ENCODE results near the gene SLC2A14.
"Not testable (repeated sequence)": the region's sequence is repeated elsewhere in the genome, so short reads cannot be mapped to it uniquely, and the experiment has no call there.

Gene SLC2A14

DNA sequence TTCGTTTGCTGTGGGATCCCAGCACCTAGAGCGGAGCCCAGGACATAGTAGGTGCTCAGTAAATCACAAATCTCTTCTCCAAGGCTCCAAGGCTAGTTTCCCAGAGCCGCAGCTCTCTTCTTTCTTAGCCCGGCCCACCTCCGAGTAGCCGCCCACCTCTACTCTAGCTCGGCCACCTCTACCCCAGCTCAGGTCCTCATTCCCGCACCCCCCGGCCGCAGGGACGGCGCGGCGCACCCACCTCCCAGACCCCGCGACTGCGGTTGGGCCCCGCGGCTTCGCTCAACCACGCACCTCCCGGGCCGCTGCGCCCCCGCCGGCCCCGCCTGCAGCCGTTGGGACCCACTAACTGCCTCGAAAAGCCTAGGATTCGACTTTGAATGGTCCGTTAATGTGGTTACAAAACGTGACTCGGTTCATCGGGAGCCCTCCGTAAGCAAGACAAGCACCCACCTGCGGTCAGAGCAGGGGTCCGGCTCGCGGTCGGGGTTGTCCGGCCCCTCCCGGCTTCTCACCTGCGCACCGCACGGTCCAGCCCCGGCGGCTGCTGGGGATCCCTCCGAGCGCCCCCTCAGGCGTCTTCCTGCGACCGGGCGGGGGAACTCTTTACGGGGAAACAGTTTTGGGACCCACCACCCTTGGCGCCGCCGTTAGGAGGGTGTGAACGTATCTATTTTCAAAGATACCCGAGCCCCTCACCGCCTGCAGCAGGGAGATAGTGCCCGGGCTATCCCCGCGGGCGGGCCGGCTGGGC, at the start of gene SLC2A14:
Gene SLC2A14, minus strand, starts transcription at position 350 of the 754 bp plus-strand sequence. CDS start 3,035 bp downstream, outside the sequence.
- DNase-seq = no peak

DNA sequence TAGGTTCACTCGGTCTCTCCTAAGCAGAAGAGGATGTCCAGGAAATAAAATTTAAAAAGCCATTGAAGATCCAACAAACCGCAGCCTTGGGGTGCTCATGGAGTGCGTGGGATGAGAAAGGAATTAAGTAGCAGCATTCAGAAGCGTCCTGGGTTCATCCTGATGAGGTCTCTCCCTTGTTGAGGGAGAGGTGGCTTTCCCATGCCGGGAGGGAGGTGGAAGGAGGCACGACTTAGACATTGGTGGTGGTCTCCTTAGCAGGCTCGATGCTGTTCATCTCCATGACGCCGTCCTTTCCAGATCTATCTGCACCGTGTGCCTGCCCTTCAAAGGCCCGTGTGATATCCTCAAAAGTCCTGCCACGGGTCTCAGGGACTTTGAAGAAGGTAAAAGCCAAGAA, 48.5 kb upstream of the SLC2A14 start:
- DNase-seq = not testable (repeated sequence)

DNA sequence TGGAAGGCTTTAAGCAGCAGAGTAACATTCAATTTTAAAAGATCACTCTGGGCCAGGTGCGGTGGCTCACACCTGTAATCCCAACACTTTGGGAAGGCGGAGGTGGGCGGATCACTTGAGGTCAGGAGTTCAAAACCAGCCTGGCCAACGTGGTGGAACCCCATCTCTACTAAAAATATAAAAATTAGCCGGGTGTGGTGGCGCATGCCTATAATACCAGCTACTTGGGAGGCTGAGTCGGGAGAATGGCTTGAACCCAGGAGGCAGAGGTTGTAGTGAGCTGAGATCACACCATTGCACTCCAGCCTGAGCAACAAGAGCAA, 45.5 kb upstream of the SLC2A14 start:
- DNase-seq = not testable (repeated sequence)

DNA sequence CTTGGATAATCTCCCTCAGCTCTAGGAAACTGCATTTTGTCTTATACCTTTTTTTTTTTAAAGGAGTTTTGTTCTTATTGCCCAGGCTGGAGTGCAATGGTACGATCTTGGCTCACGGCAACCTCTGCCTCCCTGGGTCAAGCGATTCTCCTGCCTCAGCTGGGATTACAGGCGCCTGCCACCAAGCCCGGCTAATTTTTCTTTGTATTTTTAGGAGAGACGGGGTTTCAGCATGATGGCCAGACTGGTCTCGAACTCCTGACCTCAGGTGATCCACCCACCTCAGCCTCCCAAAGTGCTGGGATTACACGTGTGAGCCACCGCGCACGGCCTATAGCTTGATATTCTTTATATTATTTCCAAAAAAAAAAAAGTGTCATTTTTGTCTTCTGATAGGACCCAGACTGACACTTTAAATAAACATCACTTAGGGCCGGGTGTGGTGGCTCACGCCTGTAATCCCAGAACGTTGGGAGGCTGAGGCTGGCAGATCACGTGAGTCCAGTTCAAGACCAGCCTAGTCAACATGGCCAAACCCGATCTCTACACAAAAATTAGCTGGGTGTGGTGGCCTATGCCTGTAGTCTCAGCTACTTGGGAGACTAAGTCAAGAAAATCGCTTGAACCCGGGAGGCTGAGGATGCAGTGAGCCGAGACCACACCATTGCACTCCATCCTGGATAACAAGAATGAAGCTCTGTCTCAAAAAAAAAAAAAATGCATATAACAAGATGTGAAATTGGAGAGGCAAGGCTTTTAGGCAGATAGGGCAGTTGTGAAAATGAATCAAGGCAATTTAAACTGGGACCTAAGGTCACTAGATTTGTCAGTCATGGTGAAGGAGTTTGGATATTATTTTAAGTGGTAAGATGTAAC, 44.9 kb upstream of the SLC2A14 start:
- no peak for DNase-seq

DNA sequence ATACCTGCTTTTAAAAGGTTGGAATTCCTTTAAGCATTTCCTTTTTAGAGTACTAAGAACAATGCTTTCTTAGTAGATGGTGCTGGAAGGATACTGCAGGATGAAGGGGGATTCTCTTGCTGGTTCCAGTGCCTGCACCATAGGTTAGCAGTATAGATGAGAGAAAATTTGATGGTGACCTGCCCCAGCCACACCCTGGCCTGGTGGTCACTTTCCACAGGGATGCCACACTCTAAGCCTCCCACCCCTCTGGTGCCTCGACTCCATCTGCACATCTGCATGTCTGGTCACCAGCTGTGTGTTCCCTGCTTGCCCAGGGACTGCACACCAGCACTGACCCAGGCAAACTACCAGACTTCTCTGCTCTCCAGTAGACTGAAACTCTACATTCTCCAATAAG, 44.2 kb upstream of the SLC2A14 start:
- no peak for DNase-seq

DNA sequence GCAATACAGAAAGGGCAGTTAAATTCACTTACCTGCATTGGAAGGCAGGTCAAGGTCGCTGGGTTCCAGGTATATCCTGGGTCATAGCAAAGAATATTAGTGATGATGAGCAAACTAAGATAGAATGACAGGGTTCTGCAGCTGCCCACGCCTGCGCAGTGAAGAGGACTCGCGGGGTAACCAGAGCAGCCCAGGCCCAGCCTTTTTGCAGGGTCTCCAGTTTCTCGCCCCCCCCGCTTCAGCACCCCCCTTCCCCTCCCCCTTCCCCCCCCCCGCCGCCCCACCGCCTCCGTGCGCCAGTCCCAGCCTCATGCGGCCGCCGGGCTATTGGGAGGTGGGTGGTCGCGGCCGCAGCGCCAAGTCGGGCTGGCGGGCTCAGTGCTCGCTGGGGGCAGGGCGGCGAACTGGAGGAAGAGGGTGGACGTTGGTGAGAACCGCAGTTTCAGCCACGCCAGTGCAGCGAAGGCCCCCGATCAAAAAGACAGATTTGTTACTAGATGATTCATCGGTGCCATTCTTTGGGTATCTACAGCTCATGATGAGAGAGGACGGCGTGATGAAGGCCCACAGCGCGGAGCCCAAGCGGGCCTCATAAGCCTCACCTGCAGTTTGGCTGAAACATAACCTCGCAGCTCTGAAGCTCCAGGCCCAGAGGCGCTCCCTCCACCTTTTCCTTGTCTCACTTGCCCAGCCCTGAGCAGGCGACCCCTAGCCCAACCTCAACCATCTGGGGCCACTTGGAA, 43.1 kb upstream of the SLC2A14 start:
- DNase-seq = peak; percentile 28

DNA sequence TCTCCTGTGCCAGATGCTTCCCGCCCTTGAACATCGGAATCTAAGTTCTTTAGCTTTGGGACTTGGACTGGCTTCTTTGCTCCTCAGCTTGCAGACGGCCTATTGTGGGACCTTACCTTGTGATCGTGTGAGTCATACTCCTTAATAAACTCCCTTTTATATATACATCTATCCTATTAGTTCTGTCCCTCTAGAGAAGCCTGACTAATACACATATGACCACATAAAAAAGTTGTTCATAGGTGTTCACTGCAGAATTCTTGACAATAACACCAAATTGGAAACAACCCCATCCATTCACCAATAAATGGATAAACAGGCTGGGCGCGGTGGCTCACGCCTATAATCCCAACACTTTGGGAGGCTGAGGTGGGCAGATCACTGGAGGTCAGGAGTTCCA, 37.4 kb upstream of the SLC2A14 start:
- DNase-seq = not testable (repeated sequence)

DNA sequence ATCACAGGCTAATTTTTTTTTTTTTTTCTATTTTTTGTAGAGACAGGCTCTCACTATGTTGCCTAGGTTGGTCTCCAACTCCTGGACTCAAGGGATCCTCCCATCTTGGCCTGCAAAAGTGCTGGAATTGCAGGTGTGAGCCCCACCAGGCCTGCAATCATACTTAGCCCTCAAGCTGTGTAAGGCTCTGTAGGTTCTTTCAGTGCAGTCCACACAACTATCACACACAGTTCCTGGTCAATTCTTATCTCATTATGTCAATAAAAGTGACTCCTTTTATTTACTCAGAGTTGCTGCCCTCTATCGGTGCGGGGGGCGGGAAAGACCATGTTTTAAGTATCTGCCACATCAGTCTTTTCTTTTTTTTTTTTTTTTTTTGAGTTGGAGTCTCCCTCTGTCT, 34.3 kb upstream of the SLC2A14 start:
- DNase-seq = no peak

DNA sequence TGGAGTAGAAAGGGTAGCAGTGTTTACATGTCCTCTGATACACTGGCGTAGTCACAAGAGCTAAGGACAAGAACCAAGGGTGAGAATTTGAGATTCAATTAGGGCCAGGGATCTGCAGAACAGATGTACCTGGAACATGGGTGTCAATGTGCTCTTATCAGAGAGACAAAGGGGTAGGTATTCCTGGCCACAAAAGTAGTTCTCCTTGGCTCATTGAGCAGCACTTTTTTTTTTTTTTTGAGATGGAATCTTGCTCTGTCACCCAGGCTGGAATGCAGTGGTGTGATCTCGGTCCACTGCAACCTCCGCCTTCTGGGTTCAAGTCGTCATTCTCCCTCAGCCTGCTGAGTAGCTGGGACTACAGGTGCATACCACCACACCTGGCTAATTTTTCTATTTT, 33.6 kb upstream of the SLC2A14 start:
- DNase-seq = not testable (repeated sequence)

DNA sequence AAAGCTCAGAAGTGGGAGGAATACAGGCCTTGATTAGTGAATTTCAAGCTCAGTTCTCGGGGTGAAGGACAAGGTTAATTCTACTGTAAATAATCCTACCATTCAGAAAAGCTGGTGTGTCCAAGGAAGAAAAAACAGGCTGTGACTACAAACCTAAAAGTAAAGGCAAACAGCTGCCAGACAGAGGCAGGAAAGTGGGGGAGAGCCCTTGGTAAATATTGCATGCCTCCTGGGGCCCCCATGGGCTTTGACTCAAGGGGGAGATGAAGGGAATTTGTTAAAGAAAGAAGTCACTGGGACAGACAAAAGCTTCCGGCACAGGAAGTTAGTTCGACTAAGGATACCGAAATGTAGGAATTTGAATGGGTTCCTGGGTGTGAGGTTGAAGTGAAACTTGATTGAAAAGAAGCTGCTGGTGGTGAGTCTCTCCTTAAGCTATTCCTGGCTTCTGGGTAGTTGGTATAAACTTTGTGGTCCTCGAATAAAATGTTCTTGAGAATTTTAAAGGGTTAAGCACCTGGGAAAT, 32.9 kb upstream of the SLC2A14 start:
- DNase-seq = not testable (repeated sequence)

DNA sequence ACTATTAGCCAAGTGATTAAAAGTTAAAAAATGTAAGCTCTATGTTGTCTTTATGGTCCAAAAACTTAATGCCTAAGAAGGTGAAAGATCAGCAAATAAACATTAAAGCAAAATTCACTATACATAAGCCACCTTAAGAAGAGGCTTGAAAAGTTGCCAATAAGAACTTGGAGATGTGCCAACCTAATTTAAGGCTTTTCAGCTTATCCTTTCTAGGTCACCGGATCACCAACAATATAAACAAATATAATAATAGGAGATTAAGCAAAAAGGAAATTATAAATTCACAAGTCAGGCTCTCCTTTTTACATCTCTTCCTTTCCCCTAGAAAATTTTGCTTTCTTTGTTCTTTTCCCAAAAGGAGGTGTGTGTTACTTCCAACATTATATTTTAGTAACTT, 32.4 kb upstream of the SLC2A14 start:
- no peak for DNase-seq

DNA sequence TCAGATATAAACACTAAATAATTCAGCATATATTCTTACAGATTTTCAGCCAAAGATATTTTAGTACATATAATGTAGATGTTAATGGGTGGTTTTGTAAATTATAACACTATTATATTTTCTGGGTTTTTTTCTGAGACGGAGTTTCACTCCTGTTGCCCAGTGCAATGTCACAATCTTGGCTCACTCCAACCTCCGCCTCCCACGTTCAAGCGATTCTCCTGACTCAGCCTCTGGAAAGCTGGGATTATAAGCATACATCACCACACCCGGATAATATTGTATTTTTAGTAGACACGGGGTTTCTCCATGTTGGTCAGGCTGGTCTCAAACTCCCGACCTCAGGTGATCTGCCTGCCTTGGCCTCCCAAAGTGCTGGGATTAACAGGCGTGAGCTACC, 29.7 kb upstream of the SLC2A14 start:
- not testable (repeated sequence) for DNase-seq

DNA sequence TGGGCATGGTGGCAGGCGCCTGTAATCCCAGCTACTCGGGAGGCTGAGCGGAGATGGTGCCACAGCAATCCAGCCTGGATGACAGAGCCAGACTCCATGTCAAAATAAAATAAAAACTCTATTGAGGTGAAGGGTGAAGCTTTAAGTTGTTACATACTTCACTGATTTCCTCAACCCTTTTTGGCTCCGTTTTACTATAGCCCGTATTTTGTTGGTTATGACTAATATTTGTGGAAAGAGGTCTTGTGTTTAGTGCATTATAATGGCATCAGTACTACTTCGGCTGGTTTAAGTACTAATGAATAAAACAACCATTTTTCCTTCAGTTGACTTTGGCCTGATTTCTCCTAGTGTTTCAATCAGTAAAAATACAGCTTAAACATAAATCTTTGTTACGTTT, 27.0 kb upstream of the SLC2A14 start:
- no peak for DNase-seq

DNA sequence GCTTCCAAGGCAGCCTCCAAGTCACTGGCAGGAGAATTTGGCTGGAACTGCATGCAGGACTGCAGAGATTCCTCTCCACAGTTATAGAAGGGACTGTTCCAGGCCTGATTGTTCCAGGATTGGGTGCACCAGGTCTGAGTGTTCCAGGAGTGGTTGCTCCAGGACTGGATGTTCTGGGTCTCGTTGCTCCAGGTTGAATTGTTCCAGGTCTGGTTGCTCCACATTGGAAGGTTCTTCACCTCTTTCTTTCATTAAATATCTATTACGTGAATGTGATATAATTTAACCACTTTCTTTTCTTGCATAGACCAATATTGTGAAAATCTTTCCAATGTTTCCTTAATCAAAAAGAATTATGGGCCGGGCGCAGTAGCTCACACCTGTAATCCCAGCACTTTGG, 24.0 kb upstream of the SLC2A14 start:
- DNase-seq = not testable (repeated sequence)

DNA sequence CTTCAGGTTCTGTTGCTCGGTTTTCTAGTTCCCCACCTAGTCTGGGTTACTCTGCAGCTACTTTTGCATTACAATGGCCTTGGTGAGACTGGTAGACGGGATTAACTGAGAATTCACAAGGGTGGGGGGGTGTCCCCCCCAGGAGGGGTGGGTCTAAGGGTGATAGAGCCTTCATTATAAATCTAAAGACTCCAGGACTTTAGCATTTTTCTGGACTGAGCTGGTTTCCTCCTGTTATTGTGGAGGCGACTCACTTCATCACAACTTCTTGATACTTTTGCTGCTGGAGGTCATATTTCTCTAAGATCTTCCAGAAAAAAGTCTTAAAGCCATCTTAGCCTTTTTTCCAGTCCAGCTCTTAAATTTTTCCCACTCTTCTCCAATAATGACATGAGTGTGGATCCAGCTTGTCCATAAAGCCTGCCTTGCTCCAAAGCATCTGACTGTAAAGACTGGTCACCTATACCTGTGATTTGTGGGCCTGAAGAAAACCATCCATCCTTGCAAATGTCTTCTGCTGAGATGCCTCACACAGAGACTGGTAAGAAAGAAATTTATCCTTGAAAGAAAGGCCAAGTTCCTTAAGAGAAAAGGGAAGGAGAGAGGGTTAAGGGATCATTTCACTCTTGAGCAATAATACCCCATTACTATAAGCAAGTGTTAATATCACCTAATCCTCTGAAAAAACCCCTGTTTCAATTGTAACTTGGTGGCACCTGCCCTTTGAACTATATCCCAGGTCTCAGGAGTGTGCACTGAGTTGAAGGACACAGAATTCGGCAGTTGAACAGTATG, 19.7 kb upstream of the SLC2A14 start:
- DNase-seq = no peak

DNA sequence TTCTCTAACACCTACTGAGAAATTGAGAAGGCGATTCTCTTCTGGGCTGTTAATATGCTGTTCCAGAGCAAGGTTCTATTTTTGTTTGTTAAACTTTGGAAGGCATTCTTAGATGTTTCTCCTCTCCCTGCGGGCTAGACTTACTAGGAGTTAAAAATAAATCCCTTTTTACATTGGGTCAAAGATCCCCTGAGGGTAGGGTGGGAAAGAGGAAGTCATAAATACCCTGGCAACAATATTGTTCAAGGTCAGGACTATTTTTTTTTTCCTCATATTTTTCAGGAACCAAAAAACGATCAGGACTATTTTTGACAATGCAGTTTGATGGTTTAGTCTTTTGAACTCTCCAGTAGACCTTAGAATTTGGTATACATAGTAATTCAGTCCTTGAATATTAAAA, 12.0 kb upstream of the SLC2A14 start:
- no peak for DNase-seq

DNA sequence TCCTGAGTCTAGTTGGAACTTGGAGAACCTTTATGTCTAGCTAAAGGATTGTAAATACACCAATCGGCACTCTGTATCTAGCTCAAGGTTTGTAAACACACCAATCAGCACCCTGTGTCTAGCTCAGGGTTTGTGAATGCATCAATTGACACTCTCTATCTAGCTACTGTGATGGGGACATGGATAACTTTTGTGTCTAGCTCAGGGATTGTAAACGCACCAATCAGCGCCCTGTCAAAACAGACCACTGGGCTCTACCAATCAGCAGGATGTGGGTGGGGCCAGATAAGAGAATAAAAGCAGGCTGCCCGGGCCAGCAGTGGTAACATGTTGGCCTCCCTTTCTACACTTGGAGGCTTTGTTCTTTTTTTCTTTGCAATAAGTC, 9.0 kb upstream of the SLC2A14 start:
- not testable (repeated sequence) for DNase-seq

DNA sequence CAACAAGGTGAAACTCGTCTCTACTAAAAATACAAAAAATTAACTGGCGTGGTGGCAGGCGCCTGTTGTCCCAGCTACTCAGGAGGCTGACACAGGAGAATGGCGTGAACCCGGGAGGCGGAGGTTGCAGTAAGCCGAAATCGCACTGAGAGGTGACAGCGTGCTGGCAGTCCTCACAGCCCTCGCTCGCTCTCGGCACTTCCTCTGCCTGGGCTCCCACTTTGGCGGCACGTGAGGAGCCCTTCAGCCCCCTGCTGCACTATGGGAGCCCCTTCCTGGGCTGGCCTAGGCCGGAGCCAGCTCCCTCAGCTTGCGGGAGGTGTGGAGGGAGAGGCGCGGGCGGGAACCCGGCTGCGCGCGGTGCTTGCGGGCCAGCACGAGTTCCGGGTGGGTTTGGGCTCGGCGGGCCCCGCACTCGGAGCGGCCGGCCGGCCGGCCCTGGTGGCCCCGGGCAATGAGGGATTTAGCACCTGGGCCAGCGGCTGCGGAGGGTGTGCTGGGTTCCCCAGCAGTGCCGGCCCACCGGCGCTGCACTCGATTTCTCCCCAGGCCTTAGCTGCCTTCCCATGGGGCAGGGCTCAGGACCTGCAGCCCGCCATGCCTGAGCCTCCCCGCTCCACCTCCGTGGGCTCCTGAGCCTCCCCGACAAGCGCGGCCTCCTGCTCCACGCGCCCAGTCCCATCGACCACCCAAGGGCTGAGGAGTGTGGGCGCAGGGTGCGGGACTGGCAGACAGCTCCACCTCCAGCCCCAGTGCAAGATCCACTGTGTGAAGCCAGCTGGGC, 8.4 kb upstream of the SLC2A14 start:
- not testable (repeated sequence) for DNase-seq

DNA sequence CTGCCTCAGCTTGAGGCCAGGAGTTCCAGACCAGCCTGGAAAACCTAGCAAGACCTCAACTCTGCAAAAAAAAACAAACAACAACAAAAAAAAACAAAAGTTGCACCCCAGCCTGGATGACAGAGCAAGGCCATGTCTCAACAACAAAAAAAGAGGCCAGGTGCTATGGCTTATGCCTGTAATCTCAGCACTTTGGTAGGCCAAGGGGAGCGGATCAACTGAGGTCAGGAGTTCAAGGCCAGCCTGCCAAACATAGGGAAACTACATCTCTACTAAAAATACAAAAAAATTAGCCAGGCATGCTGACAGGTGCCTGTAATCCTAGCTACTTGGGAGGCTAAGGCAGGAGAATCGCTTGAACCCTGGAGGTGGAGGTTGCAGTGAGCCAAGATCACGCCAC, 6.5 kb upstream of the SLC2A14 start:
- DNase-seq = no peak

DNA sequence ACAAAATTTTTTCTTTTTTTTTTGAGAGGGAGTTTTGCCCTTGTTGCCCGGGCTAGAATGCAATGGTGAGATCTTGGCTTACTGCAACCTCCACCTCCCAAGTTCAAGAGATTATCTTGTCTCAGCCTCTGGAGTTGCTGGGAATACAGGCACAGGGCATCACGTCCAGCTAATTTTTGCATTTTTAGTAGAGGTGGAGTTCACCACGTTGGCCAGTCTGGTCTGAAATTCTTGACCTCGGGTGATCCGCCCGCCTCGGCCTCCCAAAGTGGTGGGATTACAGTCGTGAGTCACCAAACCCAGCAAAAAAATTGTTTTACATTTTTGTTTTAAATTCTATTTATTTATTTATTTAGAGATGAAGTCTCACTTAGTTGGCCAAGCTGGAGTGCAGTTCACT, 4.7 kb upstream of the SLC2A14 start:
- DNase-seq = no peak

DNA sequence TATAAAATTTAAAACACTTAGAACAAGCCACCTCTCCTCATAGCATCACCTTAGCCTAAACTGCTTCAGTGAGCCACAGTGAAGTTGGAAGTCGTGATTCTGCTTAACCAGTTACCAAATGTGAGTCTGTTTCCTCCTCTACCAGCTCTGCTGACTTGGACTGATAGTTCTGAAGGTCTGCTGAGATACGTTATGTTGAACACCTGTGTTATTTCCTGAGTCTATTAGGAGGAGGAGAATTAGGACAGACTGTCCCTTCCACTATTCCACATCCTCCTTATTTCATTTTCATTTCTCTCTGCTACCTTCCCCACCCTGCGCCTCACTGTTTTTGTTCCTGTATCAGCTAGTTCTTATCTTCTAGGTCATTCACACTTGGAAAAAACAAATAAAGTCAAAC, 2.4 kb downstream of the SLC2A14 start:
- no peak for DNase-seq

DNA sequence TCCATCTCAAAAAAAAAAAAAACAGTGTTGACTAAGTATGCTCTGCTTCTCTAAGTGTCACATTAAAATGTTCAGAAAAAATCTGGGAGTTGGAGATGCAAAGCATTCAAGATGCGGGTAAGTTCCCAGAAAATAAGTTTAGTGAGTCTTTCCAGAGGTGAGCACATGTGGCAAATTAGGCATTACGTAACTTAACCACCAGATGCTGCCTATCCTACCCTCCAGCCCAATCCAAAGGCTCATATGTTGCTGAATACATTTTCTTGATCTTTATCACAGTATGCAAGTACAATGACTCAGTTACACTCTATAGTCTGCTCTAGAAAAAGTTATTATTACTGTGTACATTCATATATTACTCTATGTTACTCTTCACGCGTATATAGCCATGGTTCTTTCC, 3.6 kb downstream of the SLC2A14 start:
- no peak for DNase-seq

Measured in activated CD8-positive, alpha-beta memory T cell treated with anti-CD3 and anti-CD28 coated beads, Interleukin-2, amount 50 U/mL, for 4 hours (primary cell).